Tibial nerve (tissue), 3 donors: ENCODE measurements around the gene SP3.

Experiments used
- CTCF ChIP-seq, 5 experiments: fragments of 200-600 bp in 3 of 5; fragments of 450-650 bp in 2 of 5; sonication (generic) in 3 of 5; IDR thresholded peaks; one replicate each; pipeline ENCODE4 v1.5.1; 2016 to 2019; ENCODE audit warnings: antibody characterized with exemption in 5 of 5, mild to moderate bottlenecking in 3 of 5, moderate library complexity in 2 of 5
- POLR2A ChIP-seq, 2 donors: fragments of 450-650 bp; IDR thresholded peaks; one replicate each; pipeline ENCODE4 v1.6.1; 2017; ENCODE audit warnings: antibody characterized with exemption in 2 of 2, mild to moderate bottlenecking in 2 of 2, moderate library complexity in 2 of 2

DNA sequence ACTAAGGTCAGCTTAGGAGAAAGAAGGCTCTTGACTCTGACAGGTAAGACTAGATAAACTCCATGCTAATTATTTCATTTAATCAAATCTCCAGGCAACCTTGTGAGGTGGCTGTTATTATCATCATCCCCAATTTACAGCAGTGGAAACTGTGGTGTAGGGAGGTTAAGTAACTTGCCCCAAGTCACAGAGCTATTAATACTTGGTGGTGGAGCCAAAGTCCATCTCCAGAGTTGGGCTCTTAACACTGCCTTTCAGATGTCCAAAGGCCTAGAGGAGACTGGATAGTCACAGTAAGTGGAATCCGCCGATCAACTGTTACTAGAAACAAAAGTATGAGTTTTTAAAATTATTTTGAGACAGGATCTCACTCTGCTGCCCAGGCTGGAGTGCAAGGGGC is 46.6 kb upstream of the SP3 start:
- no peak for TF ChIP-seq POLR2A (IDR thresholded peaks at IDR 0.05)
- no peak for TF ChIP-seq CTCF (IDR thresholded peaks at IDR 0.05)
